GM19035 (cell line): ENCODE measurements around the gene ARHGAP28.

Source experiments
- ATAC-seq: cut with Tn5 transposase; IDR thresholded peaks from one replicate; pipeline ENCODE4 v1.9.1; 2021; ENCODE audit not compliant: unreplicated experiment

The ARHGAP28 gene

DNA sequence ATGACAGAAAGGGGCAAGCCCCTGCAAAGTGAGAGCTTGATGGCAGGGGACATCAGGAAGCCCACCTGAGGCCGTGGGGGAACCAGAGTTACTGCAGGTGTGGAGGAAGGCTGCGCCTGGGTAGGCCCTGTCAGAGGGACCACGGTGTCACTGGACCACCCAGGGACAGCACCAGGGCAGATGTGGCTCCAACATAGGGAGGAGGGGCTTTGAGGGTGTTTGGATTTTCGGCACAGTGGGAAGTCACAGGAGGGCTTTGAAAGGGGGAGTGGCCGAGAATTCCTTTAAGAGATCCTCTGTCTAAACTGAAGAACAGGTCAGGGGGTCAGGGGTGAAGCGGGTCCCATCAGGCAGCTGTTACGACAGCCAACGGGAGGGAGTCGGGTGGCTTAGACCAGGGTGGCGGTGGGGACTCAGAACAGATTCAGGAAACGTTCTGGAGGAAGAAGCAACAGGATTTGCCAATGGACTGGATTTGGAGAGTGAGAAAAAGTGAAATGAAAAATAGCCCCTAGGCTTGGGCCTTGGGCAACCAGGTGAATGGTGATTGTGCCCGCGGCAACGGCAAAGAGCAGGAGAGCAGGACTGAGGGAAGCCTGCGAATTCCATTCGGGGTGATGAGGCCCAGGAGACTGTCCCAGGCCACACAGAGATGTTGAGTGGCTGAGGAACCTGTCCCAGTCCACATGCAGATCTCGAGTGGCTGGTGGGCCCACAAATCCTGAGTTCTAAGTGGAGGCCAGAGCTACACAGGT, 222.0 kb downstream of the ARHGAP28 start:
- ATAC-seq, result no peak

DNA sequence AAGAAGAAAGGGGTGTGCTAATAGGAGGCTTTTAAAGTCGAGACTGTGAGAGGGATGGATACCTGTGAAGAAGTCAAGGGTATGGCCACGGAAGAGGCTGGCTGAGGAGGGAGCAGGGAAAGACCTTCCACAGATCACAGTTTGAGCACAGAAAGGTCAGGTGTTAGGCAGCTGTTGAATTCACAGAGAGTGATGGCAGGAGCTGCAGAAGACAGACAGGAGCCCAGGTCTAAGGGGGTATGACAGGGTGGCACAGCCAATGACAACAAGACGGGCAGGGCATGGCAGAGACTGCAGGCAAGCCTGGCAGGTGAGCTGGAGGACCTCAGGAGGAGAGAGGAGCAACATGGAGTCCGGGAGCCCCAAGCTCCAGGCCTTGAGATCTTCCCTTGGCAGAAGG, 225.0 kb downstream of the ARHGAP28 start:
- no peak for ATAC-seq

DNA sequence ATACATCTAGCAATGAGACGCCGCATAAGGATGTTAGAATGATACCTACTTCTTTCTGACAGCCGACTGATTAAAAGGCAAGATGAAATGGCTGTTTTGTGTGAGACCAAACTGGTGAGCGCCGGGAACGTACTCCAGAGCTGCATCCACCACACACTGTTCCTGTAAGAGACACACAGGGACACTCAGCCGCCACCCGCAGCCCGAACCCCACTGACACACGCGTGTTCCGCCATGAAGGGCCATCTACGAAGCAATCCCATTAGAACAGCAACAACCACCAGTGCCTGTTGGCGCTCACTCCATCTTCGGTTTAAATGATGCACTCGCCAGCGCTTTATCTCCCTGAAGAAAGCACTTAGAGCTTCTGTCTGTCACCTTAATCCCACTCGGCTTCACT, 225.8 kb downstream of the ARHGAP28 start:
- no peak for ATAC-seq

DNA sequence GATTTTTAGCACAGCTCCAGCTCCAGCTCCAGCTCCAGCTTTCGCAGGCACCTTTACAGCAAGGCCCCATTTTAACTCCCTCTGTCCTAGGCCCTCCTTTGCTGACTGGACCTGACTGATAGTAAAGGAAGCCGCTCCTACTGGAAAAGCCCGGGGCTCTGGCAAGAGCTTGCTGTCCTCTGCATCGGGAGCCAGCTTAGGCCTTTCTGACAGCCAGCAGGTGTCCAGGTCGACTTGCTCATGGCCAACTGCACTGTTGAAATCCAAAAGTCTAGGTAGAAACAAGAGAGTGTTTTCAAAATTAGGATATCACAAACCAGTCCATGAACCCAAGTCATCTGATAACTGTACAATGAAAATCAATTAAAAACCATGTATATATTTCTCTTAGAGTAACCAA, 227.0 kb downstream of the ARHGAP28 start:
- no peak for ATAC-seq

DNA sequence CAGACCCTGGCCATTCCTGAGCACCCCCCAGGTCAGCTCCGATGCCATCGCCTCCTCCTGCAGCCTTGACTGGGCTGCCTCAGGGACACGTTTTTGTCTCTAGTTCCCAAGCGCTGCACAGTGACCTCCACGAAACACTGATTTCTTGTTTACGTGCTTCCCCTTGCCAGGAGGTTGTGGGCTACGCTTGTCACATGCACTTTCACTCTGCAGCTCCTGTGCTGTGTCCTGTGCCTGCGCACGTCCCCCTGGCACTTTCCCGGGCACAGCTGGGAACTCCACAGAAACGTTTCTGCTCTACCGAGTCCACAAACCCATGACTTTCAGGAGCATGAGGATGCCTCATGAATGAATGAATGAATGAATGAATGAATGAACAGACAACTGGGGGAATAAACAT, 227.5 kb downstream of the ARHGAP28 start:
- no peak for ATAC-seq

DNA sequence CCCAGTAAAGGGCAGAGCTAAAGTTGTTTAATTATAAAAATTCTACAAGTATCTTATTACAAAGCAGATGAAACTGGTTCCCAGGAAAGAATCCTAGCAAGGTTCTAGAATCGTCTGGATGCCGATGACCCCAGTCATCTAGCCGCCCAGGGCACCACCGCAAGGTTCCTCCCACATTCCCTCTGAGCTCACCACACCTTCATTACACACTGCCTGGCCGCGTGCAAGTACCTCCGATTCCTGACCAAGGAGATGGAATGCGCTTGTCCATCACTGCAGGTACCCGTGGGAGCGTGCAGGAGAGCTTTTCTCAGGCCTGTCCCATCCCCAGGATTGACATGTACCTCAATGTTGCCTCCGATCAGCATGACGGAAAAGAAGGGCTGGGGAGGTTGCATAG, 229.6 kb downstream of the ARHGAP28 start:
- no peak for ATAC-seq

DNA sequence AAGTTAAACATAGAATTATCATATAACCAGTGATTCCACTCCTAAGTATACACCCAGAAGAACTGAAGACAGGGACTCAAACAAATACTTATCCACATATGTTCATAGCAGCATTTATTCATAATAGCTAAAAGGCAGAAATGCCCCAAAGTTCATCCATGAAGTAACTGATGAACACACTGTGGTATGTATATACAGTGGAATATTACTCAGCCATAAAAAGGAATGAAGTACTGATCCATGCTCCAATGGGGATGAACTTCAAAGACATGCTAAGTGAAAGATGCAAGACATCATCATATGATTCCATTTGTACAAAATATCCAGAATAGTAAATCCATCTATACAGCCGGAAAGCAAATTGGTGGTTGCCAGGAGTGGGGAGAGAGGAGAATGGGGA, 230.6 kb downstream of the ARHGAP28 start:
- ATAC-seq, result no peak

DNA sequence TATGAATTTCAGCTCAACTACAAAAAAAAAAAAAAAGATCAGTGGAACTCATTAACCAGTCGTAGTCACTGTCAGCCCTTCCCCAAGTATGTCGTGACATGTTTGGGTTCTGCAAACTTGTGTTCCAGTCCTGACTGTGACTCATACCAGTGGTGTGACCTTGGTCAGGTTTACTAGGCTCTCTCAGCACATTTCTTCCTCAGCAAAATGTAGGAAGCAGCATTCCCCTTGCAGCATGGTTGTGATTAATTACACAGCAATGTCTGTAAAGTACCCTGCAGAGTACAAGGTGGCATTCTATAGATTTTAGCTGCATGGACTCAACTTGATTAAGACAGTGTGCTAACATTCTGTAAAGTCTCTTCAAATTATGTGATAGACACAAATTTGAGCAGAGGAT, 231.1 kb downstream of the ARHGAP28 start:
- no peak for ATAC-seq

DNA sequence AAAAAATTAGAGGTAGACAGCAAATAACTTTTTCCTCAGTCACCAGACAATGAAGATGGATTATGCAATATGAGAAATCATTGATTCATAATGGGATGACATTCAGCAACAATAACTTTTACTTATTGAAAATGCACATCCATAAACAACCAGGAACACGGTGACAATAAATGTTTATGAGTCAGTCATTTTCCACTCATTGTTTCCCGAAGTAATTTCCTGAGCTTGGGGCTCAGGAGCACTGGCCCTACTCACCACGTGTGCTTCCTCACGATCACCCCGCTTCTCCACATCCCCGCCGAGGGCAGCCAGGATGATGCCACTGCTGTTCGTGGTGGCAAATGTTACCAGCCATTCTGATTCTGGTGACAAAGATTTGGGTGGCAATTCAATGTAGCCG, 231.8 kb downstream of the ARHGAP28 start:
- ATAC-seq, result no peak

DNA sequence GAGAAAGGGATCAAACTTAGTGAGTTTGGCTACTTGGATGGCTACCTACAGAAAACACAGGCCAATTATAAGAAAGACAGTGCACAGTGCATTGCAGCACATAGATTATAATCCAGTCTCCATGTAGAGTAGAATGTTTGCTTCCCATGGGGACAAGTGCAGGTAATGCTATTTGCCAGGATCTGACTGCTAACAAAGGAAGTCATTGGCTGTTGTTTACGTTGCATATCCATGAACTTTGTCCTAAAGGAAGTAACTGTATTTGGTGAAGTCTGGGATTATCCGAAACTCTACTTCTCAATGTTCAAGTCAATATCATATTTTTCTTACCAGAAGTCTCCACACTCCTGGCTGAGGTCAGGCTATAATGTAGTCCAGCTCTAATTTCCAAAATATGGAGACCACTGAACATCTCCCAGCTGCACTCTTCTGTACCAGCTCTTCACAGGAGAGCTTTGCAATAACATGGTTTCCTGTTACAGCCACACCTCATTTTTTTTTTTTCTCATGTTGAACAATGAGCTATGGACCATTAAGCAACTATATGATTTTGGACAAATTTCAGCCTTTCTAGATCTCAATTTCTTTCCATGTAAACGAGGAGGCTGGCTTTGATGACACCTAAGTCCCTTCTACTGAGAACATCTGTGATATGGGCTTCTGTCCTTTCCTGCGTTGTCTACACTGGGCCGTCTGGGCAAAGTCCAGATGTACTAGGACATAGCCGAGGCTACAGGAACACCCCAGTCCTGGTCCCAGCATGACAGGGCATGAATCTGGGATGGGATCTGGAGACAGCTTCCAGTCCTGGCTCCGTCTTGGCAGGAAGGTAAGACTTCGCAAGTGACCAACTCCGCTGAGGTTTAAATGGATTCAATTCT, 233.3 kb downstream of the ARHGAP28 start:
- ATAC-seq, result no peak

DNA sequence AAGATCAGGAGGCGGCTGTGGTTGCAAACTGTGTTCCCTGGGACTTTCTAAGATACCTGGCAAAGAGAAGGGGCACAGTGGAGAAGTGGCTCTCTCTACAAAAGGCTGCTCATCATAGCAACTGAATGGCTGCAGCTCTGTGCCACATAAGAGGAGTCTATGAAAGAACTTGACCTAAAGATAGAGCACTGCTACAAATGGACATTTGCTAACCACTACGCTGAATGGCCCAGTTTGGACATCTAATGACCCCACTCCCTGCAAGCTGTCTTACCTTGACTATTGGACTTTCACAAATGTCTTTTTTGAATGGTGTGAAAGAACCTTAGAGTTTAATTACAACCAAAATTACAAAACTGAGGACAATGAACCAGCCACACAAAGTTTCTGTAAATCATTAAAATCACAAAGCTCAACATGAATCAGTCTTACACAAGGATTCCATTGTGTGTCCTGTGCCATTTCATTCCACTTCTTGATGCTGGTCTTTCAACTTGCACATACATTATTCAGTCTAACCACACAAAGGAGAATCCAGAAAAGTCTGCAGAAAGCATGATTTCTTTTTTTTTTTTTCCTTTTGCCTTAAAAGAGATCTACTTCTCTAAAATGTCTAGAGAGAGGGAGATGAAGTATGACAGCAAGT, 234.1 kb downstream of the ARHGAP28 start:
- no peak for ATAC-seq
